ENCODE measurements around the gene UBE2F.

DNA sequence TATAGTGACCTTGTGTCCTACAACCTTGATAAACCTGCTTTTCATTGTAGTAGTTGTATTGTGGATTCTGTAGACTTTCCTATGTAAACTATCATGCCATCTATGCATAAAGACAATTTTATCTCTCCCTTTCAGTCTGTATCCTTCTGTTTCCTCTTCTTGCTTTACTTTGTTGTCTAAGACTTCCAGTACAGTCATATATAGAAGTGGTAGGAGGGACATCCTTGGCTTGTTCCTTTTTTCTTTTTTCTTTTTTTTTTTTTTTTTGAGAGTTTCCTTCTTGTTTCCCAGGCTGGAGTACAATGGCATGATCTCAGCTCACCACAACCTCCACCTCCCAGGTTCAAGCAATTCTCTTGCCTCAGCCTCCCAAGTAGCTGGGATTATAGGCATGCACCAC lies 39.7 kb downstream of the UBE2F start:
- TF ChIP-seq, protein P1, sequence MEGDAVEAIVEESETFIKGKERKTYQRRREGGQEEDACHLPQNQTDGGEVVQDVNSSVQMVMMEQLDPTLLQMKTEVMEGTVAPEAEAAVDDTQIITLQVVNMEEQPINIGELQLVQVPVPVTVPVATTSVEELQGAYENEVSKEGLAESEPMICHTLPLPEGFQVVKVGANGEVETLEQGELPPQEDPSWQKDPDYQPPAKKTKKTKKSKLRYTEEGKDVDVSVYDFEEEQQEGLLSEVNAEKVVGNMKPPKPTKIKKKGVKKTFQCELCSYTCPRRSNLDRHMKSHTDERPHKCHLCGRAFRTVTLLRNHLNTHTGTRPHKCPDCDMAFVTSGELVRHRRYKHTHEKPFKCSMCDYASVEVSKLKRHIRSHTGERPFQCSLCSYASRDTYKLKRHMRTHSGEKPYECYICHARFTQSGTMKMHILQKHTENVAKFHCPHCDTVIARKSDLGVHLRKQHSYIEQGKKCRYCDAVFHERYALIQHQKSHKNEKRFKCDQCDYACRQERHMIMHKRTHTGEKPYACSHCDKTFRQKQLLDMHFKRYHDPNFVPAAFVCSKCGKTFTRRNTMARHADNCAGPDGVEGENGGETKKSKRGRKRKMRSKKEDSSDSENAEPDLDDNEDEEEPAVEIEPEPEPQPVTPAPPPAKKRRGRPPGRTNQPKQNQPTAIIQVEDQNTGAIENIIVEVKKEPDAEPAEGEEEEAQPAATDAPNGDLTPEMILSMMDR (conservative IDR thresholded peaks at IDR 0.05 in 1 of 2, IDR thresholded peaks at IDR 0.05 in 1 of 2; ENCODE audit: low read depth in 1 of 2, low read length in 2 of 2), result no peak
- TF ChIP-seq EZH2 (IDR thresholded peaks at IDR 0.05; ENCODE audit: low read length, missing control alignments), result no peak

Data from fibroblast of lung (primary cell).